Tibial artery (tissue), 4 donors: Measurements from ENCODE around the gene TGFBR1.

Experiments used
- DNase-seq, 2 donors: peaks; one replicate each; pipeline ENCODE4 v3.0.0-alpha.2; 2019
- H3K27ac ChIP-seq, 2 donors: fragments of 200-600 bp; sonication (generic) in 1 of 2; 1 replicate in 1 of 2; 2 replicates in 1 of 2; pipeline ENCODE4 v1.5.1; 2018 to 2019; ENCODE audit warnings: mild to moderate bottlenecking in 1 of 2
- H3K27me3 ChIP-seq, 2 donors: fragments of 200-600 bp; sonication (generic) in 1 of 2; one replicate each; pipeline versions ENCODE4 v1.5.1 to v1.6.0; 2016 to 2019
- H3K36me3 ChIP-seq, 3 donors: fragments of 200-600 bp; sonication (generic) in 2 of 3; one replicate each; pipeline ENCODE4 v1.5.1; 2016 to 2019; ENCODE audit warnings: mild to moderate bottlenecking in 2 of 3
- H3K4me1 ChIP-seq, 4 donors: fragments of 200-600 bp; sonication (generic) in 2 of 4; 1 replicate in 3 of 4; 2 replicates in 1 of 4; pipeline ENCODE4 v1.5.1; 2016 to 2019
- H3K4me3 ChIP-seq, 2 donors: fragments of 200-600 bp; sonication (generic) in 1 of 2; 1 replicate in 1 of 2; 2 replicates in 1 of 2; pipeline ENCODE4 v1.5.1; 2018 to 2019; ENCODE audit warnings: mild to moderate bottlenecking in 2 of 2
- H3K9me3 ChIP-seq, 3 donors: fragments of 200-600 bp; sonication (generic) in 1 of 3; one replicate each; pipeline ENCODE4 v1.5.1; 2016 to 2019
- intact Hi-C: fragments of 100-400 bp; cut with DNase I; formaldehyde crosslinking; loops from one replicate; pipeline ENCODE4 v1.15.0; 2023; ENCODE audit warnings: low total_unique reads
- TF ChIP-seq, protein P1 (sequence below), 2 experiments: fragments of 200-600 bp in 1 of 2; fragments of 450-650 bp in 1 of 2; IDR thresholded peaks; one replicate each; pipeline ENCODE4 v1.5.1; 2017 to 2019; ENCODE audit warnings: antibody characterized with exemption in 2 of 2, mild to moderate bottlenecking in 1 of 2, moderate library complexity in 1 of 2

Gene TGFBR1

DNA sequence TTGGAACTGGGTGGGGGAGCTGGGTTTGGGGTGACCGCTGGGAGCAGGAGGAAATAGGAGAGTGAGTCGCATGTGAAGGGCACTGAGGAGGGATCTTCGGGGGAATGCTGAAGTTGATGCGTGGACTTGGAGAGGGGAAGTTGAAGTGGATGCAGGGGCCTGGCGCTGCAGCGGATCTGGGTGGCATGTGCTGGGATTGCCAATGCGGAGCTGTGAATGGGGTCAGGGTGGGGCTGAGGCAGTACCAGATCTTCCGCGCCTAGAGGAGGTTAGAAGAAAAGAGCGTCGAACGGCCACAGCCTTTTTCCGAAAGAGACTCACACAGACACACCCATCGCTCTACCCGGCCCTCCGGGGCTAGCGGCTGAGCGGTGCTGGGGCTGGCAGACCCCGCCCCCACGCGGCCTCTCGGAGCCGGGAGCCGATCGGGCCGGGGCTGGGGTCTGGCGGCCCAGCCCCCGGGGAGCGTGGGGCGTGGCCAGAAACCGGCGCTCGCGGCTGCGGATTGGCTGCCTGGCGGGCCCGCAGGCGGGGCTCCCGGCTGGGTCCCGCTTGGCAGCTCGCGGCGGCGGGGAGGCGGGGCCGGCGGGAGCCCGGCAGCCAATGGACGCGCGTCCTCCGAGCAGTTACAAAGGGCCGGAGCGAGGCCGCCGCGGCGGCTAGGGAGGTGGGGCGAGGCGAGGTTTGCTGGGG lies at the start of gene TGFBR1:
TSS of gene TGFBR1 (plus strand) at position 655 of the 693 bp plus-strand sequence. CDS start 93 bp downstream, outside the sequence.
- TF ChIP-seq, protein P1, sequence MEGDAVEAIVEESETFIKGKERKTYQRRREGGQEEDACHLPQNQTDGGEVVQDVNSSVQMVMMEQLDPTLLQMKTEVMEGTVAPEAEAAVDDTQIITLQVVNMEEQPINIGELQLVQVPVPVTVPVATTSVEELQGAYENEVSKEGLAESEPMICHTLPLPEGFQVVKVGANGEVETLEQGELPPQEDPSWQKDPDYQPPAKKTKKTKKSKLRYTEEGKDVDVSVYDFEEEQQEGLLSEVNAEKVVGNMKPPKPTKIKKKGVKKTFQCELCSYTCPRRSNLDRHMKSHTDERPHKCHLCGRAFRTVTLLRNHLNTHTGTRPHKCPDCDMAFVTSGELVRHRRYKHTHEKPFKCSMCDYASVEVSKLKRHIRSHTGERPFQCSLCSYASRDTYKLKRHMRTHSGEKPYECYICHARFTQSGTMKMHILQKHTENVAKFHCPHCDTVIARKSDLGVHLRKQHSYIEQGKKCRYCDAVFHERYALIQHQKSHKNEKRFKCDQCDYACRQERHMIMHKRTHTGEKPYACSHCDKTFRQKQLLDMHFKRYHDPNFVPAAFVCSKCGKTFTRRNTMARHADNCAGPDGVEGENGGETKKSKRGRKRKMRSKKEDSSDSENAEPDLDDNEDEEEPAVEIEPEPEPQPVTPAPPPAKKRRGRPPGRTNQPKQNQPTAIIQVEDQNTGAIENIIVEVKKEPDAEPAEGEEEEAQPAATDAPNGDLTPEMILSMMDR (IDR thresholded peaks at IDR 0.05): peak in 1 of 2 experiments; percentile 6
- Histone ChIP-seq H3K36me3 (no peaks in the 10 kb centered on the region), H3K4me1 (peaks cover 0 to 59% (median 34%) of the 10 kb centered on the region in 4 donors), H3K4me3 (peak within 1 kb of the TSS; percentile 89 to 96), H3K9me3 (no peaks in the 10 kb centered on the region), H3K27me3 (no peaks in the 10 kb centered on the region), H3K27ac (peak within 1 kb of the TSS; percentile 97 to 98)
- intact Hi-C loops: loop anchor here (5.0 kb wide), 1 partner anchor 87 kb away; no protein-coding TSS in a partner anchor
- DNase-seq: peak; percentile 92 to 97

DNA sequence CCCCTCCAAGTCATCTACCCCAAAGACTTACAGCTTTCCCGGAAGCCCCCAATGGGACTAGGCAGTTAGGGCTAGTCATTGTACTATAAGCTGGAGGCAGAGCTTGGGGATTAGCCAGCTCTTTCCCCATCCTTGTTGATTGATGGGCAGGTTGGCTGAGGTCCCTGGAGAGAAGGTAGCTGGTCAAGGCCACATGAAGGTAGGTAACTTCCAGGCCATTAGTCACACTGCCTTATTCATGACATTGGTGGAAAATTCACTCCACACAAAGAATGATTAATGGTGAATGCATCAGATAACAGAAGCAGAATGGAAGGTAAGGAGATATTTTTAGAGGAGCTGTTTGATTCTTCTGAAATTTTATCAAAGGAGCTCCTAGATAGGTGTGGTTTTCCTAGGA lies 49.5 kb upstream of the TGFBR1 start:
- no peak for DNase-seq
- TF ChIP-seq, protein P1 (IDR thresholded peaks at IDR 0.05): no peak
- H3K4me3 ChIP-seq: no peak overlapping the region
- H3K9me3 ChIP-seq: no peaks in the 10 kb centered on the region
- no peaks in the 10 kb centered on the region for H3K27me3 ChIP-seq
- peaks cover 18 to 74% (median 71%) of the 10 kb centered on the region in 3 donors for H3K36me3 ChIP-seq
- peaks cover 0 to 13% (median 0%) of the 10 kb centered on the region in 4 donors for H3K4me1 ChIP-seq
- H3K27ac ChIP-seq: no peak overlapping the region
- intact Hi-C loops: no loop called here

DNA sequence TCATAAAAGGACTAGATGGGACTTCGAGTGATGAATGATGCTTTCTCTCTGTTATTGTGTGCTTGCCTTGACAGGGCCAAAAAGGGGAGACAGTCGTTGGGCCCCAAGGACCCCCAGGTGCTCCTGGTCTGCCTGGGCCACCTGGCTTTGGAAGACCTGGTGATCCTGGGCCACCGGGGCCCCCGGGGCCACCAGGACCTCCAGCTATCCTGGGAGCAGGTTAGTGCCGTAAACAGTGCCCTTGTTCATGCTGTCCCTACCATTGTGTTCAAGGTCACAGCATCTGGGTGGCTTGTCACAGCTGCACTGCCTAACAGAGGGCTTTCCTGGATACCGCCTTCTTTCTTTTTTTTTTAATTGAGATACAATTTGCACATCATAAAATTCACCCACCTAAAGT lies 48.7 kb upstream of the TGFBR1 start:
- Histone ChIP-seq H3K27me3 (no peaks in the 10 kb centered on the region), H3K36me3 (peaks cover 18 to 66% (median 63%) of the 10 kb centered on the region in 3 donors), H3K4me1 (peaks cover 0 to 13% (median 0%) of the 10 kb centered on the region in 4 donors), H3K4me3 (no peak overlapping the region), H3K9me3 (no peaks in the 10 kb centered on the region), H3K27ac (no peak overlapping the region)
- DNase-seq: no peak
- TF ChIP-seq, protein P1 (IDR thresholded peaks at IDR 0.05): no peak
- intact Hi-C loops: no loop called here

DNA sequence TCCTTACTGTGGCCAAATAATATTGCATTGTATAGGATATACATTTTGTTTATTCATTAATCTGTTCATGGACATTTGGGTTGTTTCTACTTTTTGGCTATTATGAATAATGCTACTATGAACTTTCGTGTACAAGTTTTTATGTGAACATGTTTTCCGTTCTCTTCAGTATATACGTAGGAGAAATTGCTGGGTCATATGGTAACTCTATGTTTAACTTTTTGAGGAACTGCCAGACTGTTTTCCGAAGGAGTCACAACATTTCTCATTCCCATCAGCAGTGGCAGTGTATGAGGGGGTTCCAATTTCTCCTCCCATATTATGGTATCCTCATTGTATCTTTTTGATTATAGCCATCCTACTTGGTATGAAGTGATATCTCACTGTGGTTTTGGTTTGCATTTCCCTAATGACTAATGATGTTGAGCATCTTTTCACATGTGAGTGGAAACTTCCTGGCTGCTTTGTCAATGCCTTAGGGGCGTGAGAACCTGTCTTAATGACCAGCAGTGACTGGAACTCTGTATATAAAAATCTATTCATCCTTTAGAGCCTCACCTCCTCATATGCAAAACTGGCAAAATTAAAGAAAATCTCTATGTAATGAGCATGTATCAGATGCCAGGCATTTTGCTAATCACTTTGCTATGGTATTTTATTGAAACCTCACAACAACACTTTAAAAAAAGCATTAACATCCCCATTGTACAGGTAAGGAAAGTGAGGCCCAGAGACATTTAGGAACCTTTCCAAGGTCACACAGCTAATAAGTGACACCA lies 47.8 kb upstream of the TGFBR1 start:
- H3K36me3 ChIP-seq: peaks cover 22 to 63% (median 58%) of the 10 kb centered on the region in 3 donors
- H3K4me3 ChIP-seq: no peak overlapping the region
- no peaks in the 10 kb centered on the region for H3K9me3 ChIP-seq
- H3K27ac ChIP-seq: peak overlapping the region in 1 of 2 donors; percentile 14
- peaks cover 0 to 13% (median 0%) of the 10 kb centered on the region in 4 donors for H3K4me1 ChIP-seq
- H3K27me3 ChIP-seq: no peaks in the 10 kb centered on the region
- TF ChIP-seq, protein P1 (IDR thresholded peaks at IDR 0.05): no peak
- DNase-seq: no peak
- intact Hi-C loops: no loop called here

DNA sequence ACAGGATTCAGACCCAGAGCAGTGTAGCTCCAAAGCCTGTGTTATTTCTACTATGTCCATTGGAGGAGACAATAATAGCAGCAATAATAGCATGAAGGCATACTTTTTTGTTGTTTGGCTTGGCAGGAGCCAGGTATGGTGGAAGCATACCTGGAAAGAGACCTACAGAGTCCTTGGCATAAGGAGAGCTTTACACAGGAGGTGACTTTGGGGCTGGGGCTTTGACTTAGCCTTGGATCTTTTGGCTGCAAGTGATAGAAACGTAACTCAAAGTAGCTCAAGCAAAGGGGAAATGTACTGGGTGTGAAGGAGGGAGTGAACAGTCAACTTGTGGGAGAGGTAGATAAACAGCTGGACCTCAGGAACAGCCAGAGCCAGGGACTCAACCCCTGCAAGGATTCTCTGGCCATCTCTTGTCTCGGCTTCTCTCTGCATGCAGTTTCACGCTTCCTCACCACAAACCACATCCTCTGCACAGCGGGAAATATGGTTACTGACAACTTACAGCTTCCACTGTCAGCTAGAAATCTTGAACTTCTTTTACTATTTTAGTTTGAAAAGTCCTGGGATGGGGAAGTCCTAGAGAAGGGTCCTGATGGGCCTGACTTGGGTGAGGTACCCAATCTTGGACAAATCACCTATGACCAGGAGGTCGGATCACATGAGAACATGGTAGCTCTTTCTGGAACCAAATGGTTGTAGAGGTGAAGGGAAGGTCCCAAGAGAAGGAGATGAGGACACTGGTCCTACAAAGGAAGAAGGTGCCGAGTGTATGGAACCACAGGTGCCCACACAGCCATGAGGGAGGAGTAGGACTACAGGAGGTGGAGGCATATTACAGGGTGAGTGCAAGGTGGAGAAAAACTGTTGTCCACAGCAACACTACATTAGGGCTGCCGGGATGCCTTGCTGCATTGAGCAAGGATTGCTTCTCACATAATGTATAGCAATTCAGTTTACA lies 47.0 kb upstream of the TGFBR1 start:
- Histone ChIP-seq H3K27ac (peak overlapping the region in 1 of 2 donors; percentile 14), H3K27me3 (no peaks in the 10 kb centered on the region), H3K9me3 (no peaks in the 10 kb centered on the region), H3K36me3 (peaks cover 31 to 63% (median 58%) of the 10 kb centered on the region in 3 donors), H3K4me1 (peaks cover 0 to 13% (median 0%) of the 10 kb centered on the region in 4 donors), H3K4me3 (no peak overlapping the region)
- TF ChIP-seq, protein P1 (IDR thresholded peaks at IDR 0.05): no peak
- intact Hi-C loops: no loop called here
- DNase-seq: peak in 1 of 2 donors; percentile 63
